HepG2 (cell line): ENCODE measurements around the gene MBTD1. TPM values are rescaled to one million over a fixed set of nuclear protein-coding genes. Genes with fewer than 3 reads are reported as not detected.

Experiments
- ATF7-NPFF ChIP-seq: sonication (generic); formaldehyde crosslinking; IDR thresholded peaks from 2 replicates; pipeline ENCODE4 v1.8.1; 2023; ENCODE audit warnings: mild to moderate bottlenecking, low read depth, missing genetic modification reagents, moderate library complexity
- BHLHE40 ChIP-seq: IDR thresholded peaks from 2 replicates; pipeline ENCODE4 v1.6.1; 2011; ENCODE audit warnings: low read length, improper control_type of control experiment
- DMAP1 ChIP-seq: IDR thresholded peaks from 2 replicates; pipeline ENCODE4 v1.6.1; 2016
- ELF1 ChIP-seq: sonication (generic); formaldehyde crosslinking; IDR thresholded peaks from 2 replicates; pipeline ENCODE4 v1.4.0; 2020; ENCODE audit warnings: missing genetic modification reagents
- GZF1 ChIP-seq: sonication (generic); formaldehyde crosslinking; IDR thresholded peaks from 2 replicates; pipeline ENCODE4 v1.5.1; 2020; ENCODE audit warnings: mild to moderate bottlenecking, missing genetic modification reagents
- HNF1A ChIP-seq, 2 experiments: sonication (generic) in 1 of 2; formaldehyde crosslinking in 1 of 2; IDR thresholded peaks; 2 replicates each; pipeline versions ENCODE4 v1.4.0 to v1.6.1; 2016 to 2020; ENCODE audit warnings: borderline replicate concordance in 1 of 2, low read depth in 1 of 2, mild to moderate bottlenecking in 1 of 2, missing genetic modification reagents in 1 of 2
- KDM2A ChIP-seq: sonication (generic); formaldehyde crosslinking; IDR thresholded peaks from 2 replicates; pipeline ENCODE4 v1.4.0; 2020; ENCODE audit warnings: low read depth, missing genetic modification reagents, borderline replicate concordance
- MIER2 ChIP-seq: IDR thresholded peaks from 2 replicates; pipeline ENCODE4 v1.6.1; 2016; ENCODE audit warnings: missing biosample characterization, missing genetic modification reagents
- NBN ChIP-seq: fragments of 450-650 bp; conservative IDR thresholded peaks from 2 replicates; pipeline ENCODE4 v1.6.1; 2017
- PBX2 ChIP-seq: IDR thresholded peaks from 2 replicates; pipeline ENCODE4 v1.6.1; 2016; ENCODE audit warnings: control low read depth
- TCF7 ChIP-seq: sonication (generic); IDR thresholded peaks from 2 replicates; pipeline ENCODE4 v1.6.1; 2016; ENCODE audit warnings: antibody characterized with exemption, low read depth
- ZNF556 ChIP-seq: sonication (generic); formaldehyde crosslinking; IDR thresholded peaks from 2 replicates; pipeline ENCODE4 v1.4.0; 2020; ENCODE audit warnings: mild to moderate bottlenecking, missing genetic modification reagents, borderline replicate concordance
- ZNF607 ChIP-seq: sonication (generic); formaldehyde crosslinking; IDR thresholded peaks from 2 replicates; pipeline ENCODE4 v1.5.1; 2020; ENCODE audit warnings: missing genetic modification reagents, mild to moderate bottlenecking, borderline replicate concordance
- ZNF780A ChIP-seq: sonication (generic); formaldehyde crosslinking; IDR thresholded peaks from 2 replicates; pipeline ENCODE4 v1.8.0; 2022; ENCODE audit warnings: mild to moderate bottlenecking, missing genetic modification reagents, moderate library complexity
- polyA plus RNA-seq, 8 experiments: library from polyadenylated mRNA; depleted of rRNA in 3 of 8; stranded (reverse) in 7 of 8; unstranded in 1 of 8; fragments of >200 nt; fragmentation: Illumina TruSeq in 4 of 8; extraction: Trizol in 4 of 8; gene quantifications; 2 replicates each; pipeline versions ENCODE4 v1.2.1 to v1.2.3, GENCODE V29; 2011 to 2016; ENCODE audit warnings: low read depth in 4 of 8, missing spikeins in 1 of 8, mixed read lengths in 1 of 8; ENCODE audit not compliant: insufficient read depth in 1 of 8
- total RNA-seq, 5 experiments: library from RNA; depleted of rRNA; stranded (reverse); fragments of >200 nt; fragmentation: Illumina TruSeq; extraction: Trizol; gene quantifications; 2 replicates each; pipeline ENCODE4 v1.2.3, GENCODE V29; 2016; ENCODE audit warnings: low read depth in 1 of 5
- TF ChIP-seq, protein P1 (sequence below): sonication (generic); formaldehyde crosslinking; IDR thresholded peaks from 2 replicates; pipeline ENCODE4 v1.8.0; 2022; ENCODE audit warnings: missing genetic modification reagents, mild to moderate bottlenecking, borderline replicate concordance
- TF ChIP-seq, protein P2 (sequence below): sonication (generic); formaldehyde crosslinking; IDR thresholded peaks from 2 replicates; pipeline ENCODE4 v1.4.0; 2020; ENCODE audit warnings: missing genetic modification reagents
- TF ChIP-seq, protein P3 (sequence below): sonication (generic); formaldehyde crosslinking; IDR thresholded peaks from 2 replicates; pipeline ENCODE4 v1.4.0; 2020; ENCODE audit warnings: low read depth, mild to moderate bottlenecking, missing genetic modification reagents

Gene MBTD1
- total and polyA plus RNA-seq, 2 of the 13 experiments (the other 11 are each of a cell fraction or from before 2014, with no cell fraction given): 20.9 TPM

GRCh38 chr17:51166987-51167931, 92.6 kb downstream of the MBTD1 start (continued):
- TF ChIP-seq HNF1A (IDR thresholded peaks at IDR 0.05; ENCODE audit: low read depth) (no peak), HNF1A (CRISPR knock-in tag; IDR thresholded peaks at IDR 0.05; ENCODE audit: borderline replicate concordance) (no peak; the same call in 1 of the 2 replicates), NBN (no peak), MIER2 (peak; percentile 8; the same call in 1 of the 2 replicates), DMAP1 (CRISPR knock-in tag) (peak; percentile 10; the same call in 1 of the 2 replicates), KDM2A (peak; percentile 64), GZF1 (CRISPR knock-in tag) (0 out of 2 replicates have a peak, but pooled peaks have one; percentile 22), ZNF556 (no peak), PBX2 (CRISPR knock-in tag) (no peak), ZNF780A (CRISPR knock-in tag) (no peak), BHLHE40 (0 out of 2 replicates have a peak, but pooled peaks have one; percentile 9), TCF7 (no peak), ZNF607 (no peak; the same call in 1 of the 2 replicates), ATF7-NPFF (CRISPR knock-in tag) (no peak), ELF1 (0 out of 2 replicates have a peak, but pooled peaks have one; percentile 8)
- TF ChIP-seq, protein P1, sequence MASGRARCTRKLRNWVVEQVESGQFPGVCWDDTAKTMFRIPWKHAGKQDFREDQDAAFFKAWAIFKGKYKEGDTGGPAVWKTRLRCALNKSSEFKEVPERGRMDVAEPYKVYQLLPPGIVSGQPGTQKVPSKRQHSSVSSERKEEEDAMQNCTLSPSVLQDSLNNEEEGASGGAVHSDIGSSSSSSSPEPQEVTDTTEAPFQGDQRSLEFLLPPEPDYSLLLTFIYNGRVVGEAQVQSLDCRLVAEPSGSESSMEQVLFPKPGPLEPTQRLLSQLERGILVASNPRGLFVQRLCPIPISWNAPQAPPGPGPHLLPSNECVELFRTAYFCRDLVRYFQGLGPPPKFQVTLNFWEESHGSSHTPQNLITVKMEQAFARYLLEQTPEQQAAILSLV (CRISPR knock-in tag): no peak
- TF ChIP-seq, protein P2, sequence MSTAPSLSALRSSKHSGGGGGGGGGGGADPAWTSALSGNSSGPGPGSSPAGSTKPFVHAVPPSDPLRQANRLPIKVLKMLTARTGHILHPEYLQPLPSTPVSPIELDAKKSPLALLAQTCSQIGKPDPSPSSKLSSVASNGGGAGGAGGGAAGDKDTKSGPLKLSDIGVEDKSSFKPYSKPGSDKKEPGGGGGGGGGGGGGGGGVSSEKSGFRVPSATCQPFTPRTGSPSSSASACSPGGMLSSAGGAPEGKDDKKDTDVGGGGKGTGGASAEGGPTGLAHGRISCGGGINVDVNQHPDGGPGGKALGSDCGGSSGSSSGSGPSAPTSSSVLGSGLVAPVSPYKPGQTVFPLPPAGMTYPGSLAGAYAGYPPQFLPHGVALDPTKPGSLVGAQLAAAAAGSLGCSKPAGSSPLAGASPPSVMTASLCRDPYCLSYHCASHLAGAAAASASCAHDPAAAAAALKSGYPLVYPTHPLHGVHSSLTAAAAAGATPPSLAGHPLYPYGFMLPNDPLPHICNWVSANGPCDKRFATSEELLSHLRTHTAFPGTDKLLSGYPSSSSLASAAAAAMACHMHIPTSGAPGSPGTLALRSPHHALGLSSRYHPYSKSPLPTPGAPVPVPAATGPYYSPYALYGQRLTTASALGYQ (CRISPR knock-in tag): peak; percentile 61; the same call in 1 of the 2 replicates
- TF ChIP-seq, protein P3, sequence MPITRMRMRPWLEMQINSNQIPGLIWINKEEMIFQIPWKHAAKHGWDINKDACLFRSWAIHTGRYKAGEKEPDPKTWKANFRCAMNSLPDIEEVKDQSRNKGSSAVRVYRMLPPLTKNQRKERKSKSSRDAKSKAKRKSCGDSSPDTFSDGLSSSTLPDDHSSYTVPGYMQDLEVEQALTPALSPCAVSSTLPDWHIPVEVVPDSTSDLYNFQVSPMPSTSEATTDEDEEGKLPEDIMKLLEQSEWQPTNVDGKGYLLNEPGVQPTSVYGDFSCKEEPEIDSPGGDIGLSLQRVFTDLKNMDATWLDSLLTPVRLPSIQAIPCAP (CRISPR knock-in tag): no peak
